ENCODE data around the gene ISG15.
"Not testable (repeated sequence)": the region's sequence is repeated elsewhere in the genome, so short reads cannot be mapped to it uniquely, and the experiment has no call there.

The ISG15 gene

DNA sequence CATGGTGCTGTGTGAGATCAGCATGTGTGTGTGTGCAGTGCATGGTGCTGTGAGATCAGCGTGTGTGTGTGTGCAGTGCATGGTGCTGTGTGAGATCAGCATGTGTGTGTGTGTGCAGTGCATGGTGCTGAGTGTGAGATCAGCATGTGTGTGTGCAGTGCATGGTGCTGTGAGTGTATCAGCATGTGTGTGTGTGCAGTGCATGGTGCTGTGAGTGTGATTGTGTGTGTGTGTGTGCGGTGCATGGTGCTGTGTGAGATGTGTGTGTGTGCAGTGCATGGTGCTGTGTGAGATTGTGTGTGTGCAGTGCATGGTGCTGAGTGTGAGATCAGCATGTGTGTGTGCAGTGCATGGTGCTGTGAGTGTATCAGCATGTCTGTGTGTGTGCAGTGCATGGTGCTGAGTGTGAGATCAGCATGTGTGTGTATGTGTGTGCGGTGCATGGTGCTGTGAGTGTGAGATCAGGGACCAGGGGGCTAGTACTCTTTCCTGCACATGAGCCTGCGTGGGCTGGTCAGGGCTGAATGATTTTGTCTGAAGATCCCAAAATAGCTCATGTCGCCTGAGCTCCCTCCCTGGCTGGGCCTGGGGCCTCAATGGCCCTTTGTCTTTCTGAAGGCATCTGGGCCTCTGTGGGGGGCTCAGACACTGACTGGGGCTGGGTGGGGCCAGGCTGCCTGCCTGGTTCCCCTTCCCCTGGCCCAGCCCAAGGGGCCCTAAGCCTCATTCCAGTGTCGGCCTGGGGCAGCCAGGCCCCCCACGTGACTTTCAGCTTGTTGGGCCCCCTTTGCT, 17.8 kb downstream of the ISG15 start:
- DNase-seq (ENCODE audit: low read depth) = not testable (repeated sequence)

GRCh38 chr1:1031659-1032235, 18.4 kb downstream of the ISG15 start:
- no peak for DNase-seq (ENCODE audit: low read depth)

- DNase-seq (ENCODE audit: low read depth) = no peak
Measured at GRCh38 chr1:1032424-1032823, 19.1 kb downstream of the ISG15 start.

DNA sequence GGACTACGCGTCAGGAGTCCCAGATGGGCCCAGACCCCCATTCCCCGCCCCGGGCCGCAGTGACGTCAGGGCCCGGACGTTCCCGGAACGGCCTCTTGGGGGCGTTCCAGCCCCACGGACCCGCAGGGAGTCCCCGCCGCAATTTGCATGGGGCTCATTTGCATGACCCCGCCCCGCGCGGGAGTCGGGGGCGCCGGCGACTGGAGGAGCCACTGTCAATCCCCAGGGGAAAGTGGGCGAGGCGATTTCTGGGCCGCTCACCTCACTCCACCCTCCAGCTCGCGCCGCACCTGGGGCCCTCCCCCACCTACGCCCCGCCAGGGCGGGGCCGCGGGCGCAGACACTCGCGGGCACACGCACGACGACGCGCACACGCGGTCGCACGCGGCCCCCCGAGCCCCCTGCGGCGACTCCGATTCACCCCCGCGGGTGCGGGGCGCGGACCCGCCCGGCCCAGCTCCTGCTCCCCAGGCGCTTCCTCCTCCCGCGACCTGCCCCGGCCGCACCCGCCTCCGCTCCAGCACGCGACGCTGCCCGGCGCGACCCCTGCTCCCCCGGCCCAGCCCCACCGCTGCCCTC, 19.8 kb downstream of the ISG15 start:
- DNase-seq (ENCODE audit: low read depth) = no peak

- DNase-seq (ENCODE audit: low read depth) = no peak
Measured at GRCh38 chr1:1033731-1034438, 20.6 kb downstream of the ISG15 start.

- no peak for DNase-seq (ENCODE audit: low read depth)
Measured at GRCh38 chr1:1034439-1034781, 21.1 kb downstream of the ISG15 start.

DNA sequence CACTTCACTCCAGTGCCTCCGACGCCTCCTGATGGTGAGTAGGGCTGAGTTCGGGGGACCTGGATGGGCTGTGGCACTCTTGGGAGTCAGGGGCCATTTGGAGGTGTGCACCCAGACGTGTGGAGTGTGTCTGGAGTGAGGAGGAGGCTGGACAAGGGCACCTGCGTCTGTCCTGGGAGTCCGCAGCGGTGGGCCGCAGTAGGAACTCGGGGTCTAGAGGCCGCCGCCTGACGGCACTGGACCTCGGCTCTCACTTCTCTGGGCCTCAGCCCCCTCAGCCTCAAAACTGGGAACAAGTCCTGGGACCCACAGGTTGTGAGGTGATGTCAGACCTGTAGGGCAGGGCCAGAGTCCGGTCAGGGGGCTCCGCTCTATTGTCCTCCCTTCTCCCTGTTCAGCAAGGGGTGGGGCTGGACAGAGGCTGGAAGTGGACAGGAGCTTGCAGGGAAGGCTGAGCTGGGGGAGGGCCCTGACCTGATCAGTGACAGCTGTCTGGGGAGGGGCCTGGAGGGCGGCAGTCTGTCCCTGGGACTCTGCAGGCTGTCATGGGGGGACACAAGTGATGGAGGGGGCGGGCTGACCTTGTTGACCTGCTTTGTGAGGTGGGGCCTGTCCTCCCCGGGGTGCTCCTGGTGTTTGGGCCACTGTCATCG, 22.1 kb downstream of the ISG15 start:
- no peak for DNase-seq (ENCODE audit: low read depth)

DNA sequence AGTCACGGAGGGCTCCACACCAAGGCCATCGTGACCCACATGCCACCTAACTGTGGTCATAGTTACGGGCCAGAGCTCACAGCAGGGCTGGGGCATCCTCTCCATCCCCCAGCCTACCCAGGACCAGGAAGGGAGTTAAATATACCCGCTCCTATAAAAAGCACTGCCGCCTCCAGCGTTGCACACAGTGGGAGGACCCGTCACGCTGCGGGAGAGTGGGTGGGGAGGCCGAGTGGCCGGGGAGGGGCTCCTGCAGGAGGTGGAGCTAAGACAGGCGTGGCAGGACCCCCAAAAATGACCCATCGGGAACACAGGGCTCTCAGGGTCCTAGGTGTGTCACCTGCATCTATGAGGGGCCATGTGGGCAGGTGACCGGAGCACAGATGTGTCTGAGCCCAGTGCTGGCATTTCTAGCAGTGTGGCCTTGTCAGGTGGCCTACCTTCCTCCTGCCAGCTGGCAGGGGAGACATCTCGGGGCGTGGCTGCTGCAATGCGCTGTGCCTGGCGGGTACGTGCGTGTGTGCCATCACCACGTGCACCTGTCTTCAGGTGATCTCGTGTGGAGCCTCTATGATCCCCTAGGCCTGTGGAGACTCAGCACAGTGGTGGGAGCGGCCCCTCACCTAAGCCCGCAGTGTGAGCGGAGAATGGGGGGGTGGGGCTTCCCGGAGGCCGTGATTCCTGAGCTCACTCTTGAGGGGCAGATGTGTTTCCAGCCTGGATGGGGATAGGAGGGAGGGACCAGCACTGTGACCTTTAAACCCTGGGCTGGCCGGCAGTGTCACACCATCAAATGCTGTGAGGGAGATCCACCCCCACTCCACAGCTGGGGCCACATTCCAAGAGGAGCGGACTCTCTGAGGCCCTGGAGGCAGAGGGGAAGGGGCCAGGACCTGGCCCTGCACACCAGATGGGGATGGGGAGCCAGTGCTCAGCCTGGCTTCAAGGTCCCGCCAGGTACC, 24.4 kb downstream of the ISG15 start:
- DNase-seq (ENCODE audit: low read depth) = no peak

DNA sequence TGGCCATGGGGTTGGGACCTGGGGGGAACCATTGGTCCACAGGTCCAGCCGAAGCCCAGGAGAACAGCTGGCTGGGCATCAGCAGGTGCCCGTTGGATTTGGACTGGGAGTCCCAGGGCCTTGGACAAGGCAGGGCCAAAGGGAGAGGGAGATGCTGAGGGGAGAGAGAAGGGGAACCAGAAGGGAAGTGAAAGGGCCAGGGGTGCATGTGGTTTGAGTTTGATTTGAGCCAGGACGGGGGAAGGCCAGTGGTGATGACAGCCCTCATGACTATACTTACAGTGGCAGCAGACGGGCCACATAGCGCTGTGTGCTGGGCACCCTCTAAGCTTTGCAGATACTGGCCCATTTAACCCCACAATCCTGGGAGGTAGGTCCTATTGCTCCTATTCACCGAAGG, 25.4 kb downstream of the ISG15 start:
- DNase-seq (ENCODE audit: low read depth) = no peak

GRCh38 chr1:1039145-1039910, 26.0 kb downstream of the ISG15 start:
- DNase-seq (ENCODE audit: low read depth) = no peak

DNA sequence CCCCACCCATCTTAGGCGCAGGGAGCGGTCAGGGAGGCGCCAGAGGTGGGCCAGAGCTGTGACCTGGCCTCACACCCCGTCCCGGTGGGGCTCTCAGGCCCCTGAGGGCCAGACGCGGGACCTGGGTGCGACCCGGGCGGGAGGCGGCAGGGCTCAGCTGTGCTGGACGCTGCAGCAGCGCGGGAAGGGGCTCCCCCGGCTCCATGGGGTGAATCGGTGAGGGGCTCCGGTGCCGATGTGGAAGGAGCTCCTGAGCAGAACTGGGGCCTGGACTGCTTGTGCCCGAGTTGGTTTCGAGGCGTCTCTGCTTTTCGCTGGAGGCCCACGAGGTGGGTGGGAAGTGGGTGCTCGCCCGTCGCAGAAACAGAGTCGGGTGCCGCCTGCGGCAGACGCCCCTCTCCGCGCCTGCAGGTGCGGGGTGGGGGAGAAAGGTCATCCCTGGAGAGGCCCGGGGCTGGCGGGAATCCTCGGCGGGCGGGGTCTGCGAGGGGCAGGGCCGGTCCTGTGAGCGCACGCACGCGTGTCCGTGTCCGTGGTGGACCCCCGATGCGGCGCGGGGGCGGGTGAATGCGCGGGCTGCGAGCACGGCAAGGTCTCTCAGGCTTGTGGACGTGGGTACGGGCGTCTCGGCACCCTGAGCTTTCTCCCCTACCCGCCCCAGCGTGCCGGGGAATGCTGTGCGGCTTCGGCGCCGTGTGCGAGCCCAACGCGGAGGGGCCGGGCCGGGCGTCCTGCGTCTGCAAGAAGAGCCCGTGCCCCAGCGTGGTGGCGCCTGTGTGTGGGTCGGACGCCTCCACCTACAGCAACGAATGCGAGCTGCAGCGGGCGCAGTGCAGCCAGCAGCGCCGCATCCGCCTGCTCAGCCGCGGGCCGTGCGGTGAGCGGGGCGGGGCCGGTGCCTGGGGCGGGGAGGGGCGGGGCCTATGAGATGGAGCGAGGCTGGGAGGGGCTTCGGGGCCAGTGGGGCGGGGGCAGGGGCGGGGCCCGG, 27.0 kb downstream of the ISG15 start:
- peak; percentile 42 for DNase-seq (ENCODE audit: low read depth)

DNA sequence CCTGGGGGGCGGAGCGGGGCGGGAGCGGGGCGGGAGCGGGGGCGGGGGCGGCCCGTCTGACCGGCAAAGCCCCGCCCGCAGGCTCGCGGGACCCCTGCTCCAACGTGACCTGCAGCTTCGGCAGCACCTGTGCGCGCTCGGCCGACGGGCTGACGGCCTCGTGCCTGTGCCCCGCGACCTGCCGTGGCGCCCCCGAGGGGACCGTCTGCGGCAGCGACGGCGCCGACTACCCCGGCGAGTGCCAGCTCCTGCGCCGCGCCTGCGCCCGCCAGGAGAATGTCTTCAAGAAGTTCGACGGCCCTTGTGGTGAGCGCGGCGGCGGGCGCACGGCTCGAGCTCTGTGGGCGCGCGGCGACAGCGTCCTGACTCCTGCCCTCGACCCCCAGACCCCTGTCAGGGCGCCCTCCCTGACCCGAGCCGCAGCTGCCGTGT, 27.8 kb downstream of the ISG15 start:
- DNase-seq (ENCODE audit: low read depth) = no peak

DNA sequence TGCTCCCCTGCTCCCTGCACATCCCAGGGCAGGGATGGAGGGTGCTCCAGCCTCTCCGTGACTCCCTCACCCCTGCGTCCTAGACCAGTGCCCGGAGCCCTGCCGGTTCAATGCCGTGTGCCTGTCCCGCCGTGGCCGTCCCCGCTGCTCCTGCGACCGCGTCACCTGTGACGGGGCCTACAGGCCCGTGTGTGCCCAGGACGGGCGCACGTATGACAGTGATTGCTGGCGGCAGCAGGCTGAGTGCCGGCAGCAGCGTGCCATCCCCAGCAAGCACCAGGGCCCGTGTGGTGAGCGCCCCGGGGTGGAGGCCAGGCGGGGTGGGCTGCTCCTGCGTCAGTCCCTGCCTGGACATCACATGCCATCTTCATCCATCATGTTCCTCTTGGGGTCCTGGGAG, 28.6 kb downstream of the ISG15 start:
- DNase-seq (ENCODE audit: low read depth) = no peak

DNA sequence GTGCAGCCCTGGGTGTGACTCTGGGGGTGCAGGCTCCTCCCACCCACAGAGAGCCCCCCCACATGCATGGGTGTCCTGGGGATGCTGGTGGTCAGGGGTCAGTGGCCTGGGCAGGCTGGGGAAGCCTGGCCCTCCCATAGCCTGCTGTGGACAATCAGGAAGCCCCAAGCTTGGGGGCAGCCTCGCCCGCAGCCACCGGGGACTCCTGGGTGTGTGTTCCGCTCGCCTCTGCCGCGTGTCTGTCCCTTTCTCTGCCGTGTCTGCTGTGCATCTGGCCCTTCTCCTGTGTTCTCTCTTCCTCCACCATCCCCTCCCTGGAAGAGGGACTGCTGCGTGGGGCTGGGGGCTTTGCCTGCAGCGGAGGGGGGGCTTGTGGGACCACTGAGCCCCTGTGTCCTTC, 29.5 kb downstream of the ISG15 start:
- DNase-seq (ENCODE audit: low read depth) = no peak

DNA sequence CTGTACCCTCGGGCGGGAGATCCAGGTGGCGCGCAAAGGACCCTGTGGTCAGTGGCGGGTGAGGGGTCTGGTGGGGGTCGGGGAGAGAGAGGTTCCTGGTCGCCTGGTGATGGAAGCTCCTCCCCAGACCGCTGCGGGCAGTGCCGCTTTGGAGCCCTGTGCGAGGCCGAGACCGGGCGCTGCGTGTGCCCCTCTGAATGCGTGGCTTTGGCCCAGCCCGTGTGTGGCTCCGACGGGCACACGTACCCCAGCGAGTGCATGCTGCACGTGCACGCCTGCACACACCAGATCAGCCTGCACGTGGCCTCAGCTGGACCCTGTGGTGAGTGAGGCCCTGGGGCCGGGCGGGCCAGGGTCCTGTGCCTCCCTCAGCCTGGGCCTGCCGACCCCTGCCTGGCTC, 30.1 kb downstream of the ISG15 start:
- DNase-seq (ENCODE audit: low read depth) = no peak

- no peak for DNase-seq (ENCODE audit: low read depth)
Measured at GRCh38 chr1:1043921-1044320, 30.6 kb downstream of the ISG15 start.

DNA sequence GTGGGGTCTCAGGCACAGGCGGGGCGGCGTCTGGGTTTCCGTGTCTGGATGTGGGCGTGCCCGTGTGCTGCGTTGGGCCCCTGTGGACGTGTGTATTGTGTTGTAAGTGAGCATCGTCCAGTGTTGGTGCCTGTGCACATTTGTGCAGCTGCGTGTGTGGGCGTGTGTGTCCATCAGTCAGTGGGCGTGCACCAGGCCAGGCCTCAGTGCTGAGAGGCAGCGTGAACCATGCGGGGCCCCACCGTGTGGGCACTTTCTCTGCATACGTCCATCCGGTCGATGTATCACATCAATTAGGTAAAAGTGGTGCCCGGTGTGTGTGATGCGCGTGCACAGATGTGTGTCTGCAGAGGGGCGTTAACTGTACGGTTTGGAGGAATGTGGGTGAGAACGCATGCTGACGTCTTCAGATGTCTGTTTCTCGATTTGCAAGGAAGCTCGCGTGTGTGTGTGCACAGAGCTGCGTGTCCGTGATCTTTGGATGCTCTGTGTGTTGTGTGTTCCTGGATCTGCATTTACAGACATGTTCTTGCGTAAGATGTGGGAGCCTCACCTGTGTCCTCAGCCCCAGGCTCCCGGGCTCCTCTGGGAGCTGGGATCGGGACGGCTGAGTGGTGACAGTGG, 31.3 kb downstream of the ISG15 start:
- DNase-seq (ENCODE audit: low read depth) = no peak

DNA sequence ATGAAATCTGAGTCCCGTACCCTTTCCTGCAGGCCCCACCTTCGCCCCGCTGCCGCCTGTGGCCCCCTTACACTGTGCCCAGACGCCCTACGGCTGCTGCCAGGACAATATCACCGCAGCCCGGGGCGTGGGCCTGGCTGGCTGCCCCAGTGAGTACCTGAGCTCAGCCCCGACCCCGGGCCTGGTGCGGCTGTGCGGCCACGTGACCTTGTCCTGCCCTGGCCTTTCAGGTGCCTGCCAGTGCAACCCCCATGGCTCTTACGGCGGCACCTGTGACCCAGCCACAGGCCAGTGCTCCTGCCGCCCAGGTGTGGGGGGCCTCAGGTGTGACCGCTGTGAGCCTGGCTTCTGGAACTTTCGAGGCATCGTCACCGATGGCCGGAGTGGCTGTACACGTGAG, 31.8 kb downstream of the ISG15 start:
- no peak for DNase-seq (ENCODE audit: low read depth)

DNA sequence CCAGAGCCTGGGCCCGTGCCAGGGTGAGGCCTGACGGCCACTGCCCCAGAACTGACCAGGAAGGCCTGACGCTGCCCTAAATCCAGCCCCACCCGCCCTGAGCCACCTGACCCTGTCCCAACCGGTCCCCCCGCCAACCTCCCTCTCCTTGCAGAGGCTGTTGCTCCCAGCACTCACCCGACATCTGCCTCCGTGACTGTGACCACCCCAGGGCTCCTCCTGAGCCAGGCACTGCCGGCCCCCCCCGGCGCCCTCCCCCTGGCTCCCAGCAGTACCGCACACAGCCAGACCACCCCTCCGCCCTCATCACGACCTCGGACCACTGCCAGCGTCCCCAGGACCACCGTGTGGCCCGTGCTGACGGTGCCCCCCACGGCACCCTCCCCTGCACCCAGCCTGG, 32.9 kb downstream of the ISG15 start:
- no peak for DNase-seq (ENCODE audit: low read depth)

Measured in stromal cell of bone marrow (primary cell).